Lung (tissue), 12 donors: ENCODE results near the gene SLC9A9. TPM values are rescaled to one million over a fixed set of nuclear protein-coding genes. Genes with fewer than 3 reads are reported as not detected.
A peak's percentile ranks its signal among the peaks of the same experiment; 100 is the strongest.

Experiments used
- ATAC-seq: fragments of 200-7000 bp; cut with Tn5 transposase; one replicate; pipeline ENCODE4 v1.9.1; 2020; ENCODE audit warnings: moderate number of reproducible peaks; ENCODE audit not compliant: insufficient read depth, low FRiP score
- DNase-seq, 3 donors: peaks; one replicate each; pipeline ENCODE4 v3.0.0-alpha.2; 2013 to 2017
- H3K27ac ChIP-seq, 2 donors: one replicate each; pipeline ENCODE4 v1.5.1; 2013; ENCODE audit warnings: mild to moderate bottlenecking in 2 of 2, moderate library complexity in 2 of 2, control low read depth in 1 of 2, inconsistent platforms in 1 of 2, low read depth in 1 of 2, low read length in 1 of 2
- H3K27me3 ChIP-seq, 3 donors: one replicate each; pipeline ENCODE4 v1.5.1; 2013; ENCODE audit warnings: low read length in 2 of 3; ENCODE audit not compliant: control insufficient read depth in 3 of 3, insufficient read depth in 3 of 3
- H3K36me3 ChIP-seq, 4 donors: one replicate each; pipeline ENCODE4 v1.5.1; 2013; ENCODE audit warnings: low read length in 4 of 4, mild to moderate bottlenecking in 1 of 4, moderate library complexity in 1 of 4; ENCODE audit not compliant: control insufficient read depth in 4 of 4, insufficient read depth in 4 of 4
- H3K4me1 ChIP-seq, 5 donors: one replicate each; pipeline ENCODE4 v1.5.1; 2013; ENCODE audit warnings: low read length in 5 of 5, mild to moderate bottlenecking in 2 of 5, moderate library complexity in 1 of 5; ENCODE audit not compliant: control insufficient read depth in 5 of 5, insufficient read depth in 5 of 5
- H3K4me3 ChIP-seq: one replicate; pipeline ENCODE4 v1.5.1; 2013; ENCODE audit warnings: mild to moderate bottlenecking, control low read depth, moderate library complexity
- H3K9ac ChIP-seq, 2 donors: one replicate each; pipeline ENCODE4 v1.5.1; 2013; ENCODE audit warnings: low read length in 2 of 2, control low read depth in 1 of 2; ENCODE audit not compliant: insufficient read depth in 1 of 2
- H3K9me3 ChIP-seq, 4 donors: one replicate each; pipeline ENCODE4 v1.5.1; 2013; ENCODE audit warnings: low read length in 3 of 4, mild to moderate bottlenecking in 1 of 4, moderate library complexity in 1 of 4; ENCODE audit not compliant: control insufficient read depth in 4 of 4, insufficient read depth in 3 of 4
- CTCF ChIP-seq: IDR thresholded peaks from 2 replicates; pipeline ENCODE4 v1.5.1; 2012; ENCODE audit warnings: mild to moderate bottlenecking; ENCODE audit errors: control extremely low read depth, extremely low read depth
- WGBS, 2 donors: extraction: QIAGEN DNeasy Blood & Tissue Kit; methylation state at CpG; one replicate each; pipeline ENCODE4 v1.1.7; 2013; 5-methylcytosine and 5-hydroxymethylcytosine counted together
- polyA plus RNA-seq, 2 donors: library from polyadenylated mRNA; stranded (reverse); fragments of 200-250 nt; gene quantifications; one replicate each; pipeline ENCODE4 v1.2.1, GENCODE V29; 2013
- total RNA-seq, 2 donors: library from RNA; depleted of rRNA in 1 of 2; stranded (reverse); fragments of >200 nt in 1 of 2; gene quantifications; one replicate each; pipeline ENCODE4 v1.2.1, GENCODE V29; 2014 to 2021
- donor health status: control.
- donor health status: control.
- donor health status: Bipolar disorder and iron deficiency.
- donor health status: healthy.
- donor health status: DM: yes; HTN: yes; CAD: no.

The SLC9A9 gene
- total and polyA plus RNA-seq, 4 donors: 2.2 to 66.3 (median 8.2) TPM

GRCh38 chr3:143242101-143242500 lies 606.2 kb downstream of the SLC9A9 start:
- H3K36me3 ChIP-seq: no peaks in the 10 kb centered on the region
- no peak for TF ChIP-seq CTCF
- peaks cover 0 to 2% (median 0%) of the 10 kb centered on the region in 4 donors for H3K9me3 ChIP-seq
- 62 to 65% methylated on average over 3 of the region's 3 CpGs for WGBS, 2 donors
- no peak overlapping the region for H3K27ac ChIP-seq
- peaks cover 0 to 17% (median 5%) of the 10 kb centered on the region in 5 donors for H3K4me1 ChIP-seq
- no peak overlapping the region for H3K9ac ChIP-seq
- DNase-seq (no peak), ATAC-seq (no peak)
- H3K27me3 ChIP-seq: no peaks in the 10 kb centered on the region
- H3K4me3 ChIP-seq: no peak overlapping the region

GRCh38 chr3:143241481-143241951 lies 606.8 kb downstream of the SLC9A9 start:
- ATAC-seq: no peak
- Histone ChIP-seq H3K9me3 (peaks cover 0 to 7% (median 0%) of the 10 kb centered on the region in 4 donors), H3K27me3 (no peaks in the 10 kb centered on the region), H3K27ac (no peak overlapping the region), H3K4me1 (peaks cover 0 to 23% (median 9%) of the 10 kb centered on the region in 5 donors), H3K36me3 (no peaks in the 10 kb centered on the region), H3K9ac (no peak overlapping the region), H3K4me3 (no peak overlapping the region)
- WGBS, 2 donors: 83 to 90% methylated on average over 3 of the region's 3 CpGs
- peak in 2 of 3 donors; percentile 14 to 34 for DNase-seq
- no peak for TF ChIP-seq CTCF

GRCh38 chr3:143240886-143241285 lies 607.4 kb downstream of the SLC9A9 start:
- peaks cover 0 to 7% (median 0%) of the 10 kb centered on the region in 4 donors for H3K9me3 ChIP-seq
- H3K9ac ChIP-seq: no peak overlapping the region
- ATAC-seq (no peak), DNase-seq (no peak)
- peaks cover 0 to 27% (median 9%) of the 10 kb centered on the region in 5 donors for H3K4me1 ChIP-seq
- no peak overlapping the region for H3K4me3 ChIP-seq
- TF ChIP-seq CTCF: no peak
- 71 to 85% methylated on average over 4 of the region's 4 CpGs for WGBS, 2 donors
- H3K27ac ChIP-seq: no peak overlapping the region
- no peaks in the 10 kb centered on the region for H3K27me3 ChIP-seq
- H3K36me3 ChIP-seq: no peaks in the 10 kb centered on the region

- Histone ChIP-seq H3K9me3 (peaks cover 0 to 7% (median 0%) of the 10 kb centered on the region in 4 donors), H3K4me3 (no peak overlapping the region), H3K36me3 (no peaks in the 10 kb centered on the region), H3K9ac (no peak overlapping the region), H3K4me1 (peaks cover 0 to 27% (median 9%) of the 10 kb centered on the region in 5 donors), H3K27ac (no peak overlapping the region), H3K27me3 (no peaks in the 10 kb centered on the region)
- 61 to 63% methylated on average over 3 of the region's 3 CpGs for WGBS, 2 donors
- DNase-seq (no peak), ATAC-seq (no peak)
- TF ChIP-seq CTCF: no peak
These were observed 609.2 kb downstream of the SLC9A9 start for GRCh38 chr3:143239031-143239430.
